K562 (cell line): ENCODE results near the gene ACKR1. TPM values are rescaled to one million over a fixed set of nuclear protein-coding genes. Genes with fewer than 3 reads are reported as not detected.

Source experiments
- ATAC-seq: fragments of 200-7000 bp; cut with Tn5 transposase; 3 replicates; pipeline ENCODE4 v1.9.1; 2020; ENCODE audit warnings: moderate library complexity
- BruUV-seq: library from RNA; stranded (reverse); fragments of 400-500 nt; replicated peaks from 2 replicates; lab custom pipeline; 2021; lab: Mats Ljungman, UMichigan
- CTCF ChIA-PET: fragments of 300-600 bp; formaldehyde crosslinking; extraction: SDS; loops from one replicate; lab custom pipeline; 2021; ENCODE audit warnings: low intra/inter-chr PET ratio; lab: Yijun Ruan, JAX
- POLR2A ChIA-PET: fragments of 300-600, 350-650 bp; sonication (Branson Sonifier 250); formaldehyde crosslinking; extraction: SDS; loops from one replicate; lab custom pipeline; 2021; ENCODE audit warnings: antibody characterized with exemption, inconsistent platforms; lab: Yijun Ruan, JAX
- DNase-seq, 4 experiments: peaks; one replicate each; pipeline versions ENCODE4 v3.0.0 to v3.0.0-alpha.2; 2011 to 2018; ENCODE audit warnings: low spot score in 3 of 4, mixed read lengths in 3 of 4; ENCODE audit errors: extremely low read depth in 1 of 4
- FAIRE-seq: peaks from 2 replicates; lab custom pipeline; 2011; peaks lifted over from hg19 to GRCh38; lab: Jason Lieb, UNC
- H2AFZ ChIP-seq: 2 replicates; pipeline ENCODE4 v1.6.0; 2011; ENCODE audit warnings: low read depth, low read length, control low read depth, inconsistent platforms
- H3K27ac ChIP-seq: fragments of 200-600 bp; 3 replicates; pipeline ENCODE4 v1.8.0; 2011; ENCODE audit warnings: low read depth, mild to moderate bottlenecking, control low read depth, inconsistent platforms, low read length, moderate library complexity, mixed read lengths; ENCODE audit errors: extremely low read depth
- H3K27me3 ChIP-seq, 2 experiments: fragments of 300-600 bp in 1 of 2; 2 replicates in 1 of 2; 3 replicates in 1 of 2; pipeline versions ENCODE4 v1.6.0 to v1.8.0; 2011; ENCODE audit warnings: inconsistent platforms in 2 of 2, low read length in 2 of 2, mild to moderate bottlenecking in 1 of 2, mixed read lengths in 1 of 2, moderate library complexity in 1 of 2; ENCODE audit not compliant: control insufficient read depth in 2 of 2, insufficient read depth in 2 of 2
- H3K36me3 ChIP-seq: fragments of 300-600 bp; 3 replicates; pipeline ENCODE4 v1.8.0; 2011; ENCODE audit warnings: mild to moderate bottlenecking, low read length, inconsistent platforms; ENCODE audit not compliant: control insufficient read depth, insufficient read depth
- H3K4me1 ChIP-seq, 2 experiments: fragments of 200-600 bp in 1 of 2; replicated peaks in 1 of 2; 2 replicates in 1 of 2; 3 replicates in 1 of 2; pipeline versions ENCODE4 v1.5.1 to v1.8.0; 2011; ENCODE audit warnings: inconsistent platforms in 2 of 2, low read length in 2 of 2, mild to moderate bottlenecking in 1 of 2, mixed read lengths in 1 of 2, moderate library complexity in 1 of 2; ENCODE audit not compliant: control insufficient read depth in 2 of 2, insufficient read depth in 2 of 2
- H3K4me2 ChIP-seq: 2 replicates; pipeline ENCODE4 v1.6.1; 2011; ENCODE audit warnings: low read length, control low read depth, inconsistent platforms, mixed read lengths; ENCODE audit not compliant: insufficient read depth
- H3K4me3 ChIP-seq: fragments of 200-600 bp; sonication (generic), shearing (Covaris generic); 2 replicates; pipeline ENCODE4 v1.5.1; 2016; ENCODE audit warnings: control low read depth, inconsistent platforms
- H3K79me2 ChIP-seq: fragments of 200-600 bp; 3 replicates; pipeline ENCODE4 v1.8.0; 2011; ENCODE audit warnings: low read length, inconsistent platforms; ENCODE audit not compliant: control insufficient read depth, insufficient read depth
- H3K9ac ChIP-seq, 2 experiments: 2 replicates each; pipeline versions ENCODE4 v1.6.0 to v1.6.1; 2011; ENCODE audit warnings: low read depth in 2 of 2, low read length in 2 of 2, control low read depth in 1 of 2, inconsistent platforms in 1 of 2, mild to moderate bottlenecking in 1 of 2, mixed read lengths in 1 of 2; ENCODE audit not compliant: insufficient read depth in 1 of 2
- H3K9me1 ChIP-seq: one replicate; pipeline ENCODE4 v1.6.0; 2011; ENCODE audit warnings: inconsistent platforms, mild to moderate bottlenecking, low read length, moderate library complexity; ENCODE audit not compliant: control insufficient read depth, insufficient read depth
- H3K9me3 ChIP-seq: replicated peaks from 2 replicates; pipeline ENCODE4 v1.5.1; 2011; ENCODE audit warnings: low read depth, low read length, inconsistent platforms; ENCODE audit not compliant: control insufficient read depth, insufficient read depth
- H4K20me1 ChIP-seq: replicated peaks from 2 replicates; pipeline ENCODE4 v1.6.1; 2011; ENCODE audit warnings: low read length, inconsistent platforms, mixed read lengths; ENCODE audit not compliant: control insufficient read depth, insufficient read depth
- ETV5 ChIP-seq: sonication (generic); formaldehyde crosslinking; IDR thresholded peaks from 2 replicates; pipeline ENCODE4 v1.4.0; 2020; ENCODE audit warnings: low read depth, mild to moderate bottlenecking, missing genetic modification reagents
- HNRNPL ChIP-seq: fragments of 200-400 bp; formaldehyde crosslinking; IDR thresholded peaks from 2 replicates; pipeline ENCODE4 v1.6.1; 2017; ENCODE audit warnings: low read depth, mild to moderate bottlenecking, low read length
- MYBL2 ChIP-seq, 2 experiments: fragments of 450-650 bp in 1 of 2; sonication (generic) in 1 of 2; formaldehyde crosslinking in 1 of 2; IDR thresholded peaks; 2 replicates each; pipeline versions ENCODE4 v1.6.1 to v1.8.1; 2017 to 2022; ENCODE audit warnings: borderline replicate concordance in 1 of 2, inconsistent platforms in 1 of 2, low read depth in 1 of 2, mild to moderate bottlenecking in 1 of 2, missing genetic modification reagents in 1 of 2, moderate library complexity in 1 of 2
- NR1H2 ChIP-seq: sonication (generic); formaldehyde crosslinking; IDR thresholded peaks from 2 replicates; pipeline ENCODE4 v1.4.0; 2020; ENCODE audit warnings: mild to moderate bottlenecking, missing genetic modification reagents
- RBM17 ChIP-seq: fragments of 200-400 bp; formaldehyde crosslinking; IDR thresholded peaks from 2 replicates; pipeline ENCODE4 v1.6.1; 2017; ENCODE audit warnings: low read depth, mild to moderate bottlenecking, low read length, borderline replicate concordance
- SREBF1 ChIP-seq: fragments of 150-350 bp; IDR thresholded peaks from 2 replicates; pipeline ENCODE4 v1.6.1; 2014; ENCODE audit warnings: antibody characterized with exemption, low read depth, low read length, borderline replicate concordance
- STAG1 ChIP-seq: sonication (generic); formaldehyde crosslinking; IDR thresholded peaks from 2 replicates; pipeline ENCODE4 v1.5.0; 2020; ENCODE audit warnings: missing genetic modification reagents, borderline replicate concordance
- ZNF165 ChIP-seq: fragments of 250-450 bp; sonication (Bioruptor Pico); IDR thresholded peaks from 2 replicates; pipeline ENCODE4 v1.4.0; 2020; ENCODE audit warnings: borderline replicate concordance
- ZNF717 ChIP-seq: fragments of 250-450 bp; sonication (Bioruptor Pico); IDR thresholded peaks from 2 replicates; pipeline ENCODE4 v1.5.0; 2021
- ZNF785 ChIP-seq: fragments of 250-450 bp; sonication (Bioruptor Pico); IDR thresholded peaks from 2 replicates; pipeline ENCODE4 v1.4.0; 2020; ENCODE audit warnings: mild to moderate bottlenecking
- ZZZ3 ChIP-seq: fragments of 450-650 bp; IDR thresholded peaks from 2 replicates; pipeline ENCODE4 v1.6.1; 2016; ENCODE audit warnings: antibody characterized with exemption, mild to moderate bottlenecking, moderate library complexity
- WGBS: fragments of 100-300 bp; shearing (Covaris generic); methylation state at CpG from one replicate; pipeline ENCODE4 v1.1.6; 2016; ENCODE audit warnings: low coverage, mixed read lengths; ENCODE audit not compliant: insufficient coverage; ENCODE audit errors: missing lambda C conversion rate; 5-methylcytosine and 5-hydroxymethylcytosine counted together
- in situ Hi-C: fragments of 300-500 bp; cut with MboI; formaldehyde crosslinking; loops from 4 replicates; pipeline ENCODE4 v1.15.0; 2018; ENCODE audit warnings: inconsistent platforms, mixed read lengths
- intact Hi-C: fragments of 100-400 bp; cut with micrococcal nuclease; formaldehyde crosslinking; loops from 2 replicates; pipeline ENCODE4 v1.14.2; 2022
- polyA plus RNA-seq, 8 experiments: library from polyadenylated mRNA; depleted of rRNA in 4 of 8; stranded (reverse) in 5 of 8; unstranded in 3 of 8; fragments of >200 nt; fragmentation: Nextera tagmentation in 2 of 8; fragmentation: Illumina TruSeq in 1 of 8; extraction: Ambion mirVana in 2 of 8; extraction: Trizol in 1 of 8; gene quantifications; 2 replicates each; pipeline versions ENCODE4 v1.2.1 to v1.2.3, GENCODE V29; 2011 to 2014; ENCODE audit warnings: inconsistent platforms in 1 of 8, missing spikeins in 1 of 8
- total RNA-seq, 7 experiments: library from RNA; depleted of rRNA in 6 of 7; stranded (reverse); fragments of >200 nt in 6 of 7; fragmentation: Illumina TruSeq in 2 of 7; extraction: Trizol in 2 of 7; gene quantifications; 2 replicates each; pipeline versions ENCODE4 v1.2.1 to v1.2.3, GENCODE V29; 2011 to 2021; ENCODE audit warnings: low replicate concordance in 1 of 7

Gene ACKR1
- total and polyA plus RNA-seq, 9 of the 15 experiments (the other 6 are each of a cell fraction or from before 2014, with no cell fraction given): 0.07 to 0.64 (median 0.18) TPM

DNA sequence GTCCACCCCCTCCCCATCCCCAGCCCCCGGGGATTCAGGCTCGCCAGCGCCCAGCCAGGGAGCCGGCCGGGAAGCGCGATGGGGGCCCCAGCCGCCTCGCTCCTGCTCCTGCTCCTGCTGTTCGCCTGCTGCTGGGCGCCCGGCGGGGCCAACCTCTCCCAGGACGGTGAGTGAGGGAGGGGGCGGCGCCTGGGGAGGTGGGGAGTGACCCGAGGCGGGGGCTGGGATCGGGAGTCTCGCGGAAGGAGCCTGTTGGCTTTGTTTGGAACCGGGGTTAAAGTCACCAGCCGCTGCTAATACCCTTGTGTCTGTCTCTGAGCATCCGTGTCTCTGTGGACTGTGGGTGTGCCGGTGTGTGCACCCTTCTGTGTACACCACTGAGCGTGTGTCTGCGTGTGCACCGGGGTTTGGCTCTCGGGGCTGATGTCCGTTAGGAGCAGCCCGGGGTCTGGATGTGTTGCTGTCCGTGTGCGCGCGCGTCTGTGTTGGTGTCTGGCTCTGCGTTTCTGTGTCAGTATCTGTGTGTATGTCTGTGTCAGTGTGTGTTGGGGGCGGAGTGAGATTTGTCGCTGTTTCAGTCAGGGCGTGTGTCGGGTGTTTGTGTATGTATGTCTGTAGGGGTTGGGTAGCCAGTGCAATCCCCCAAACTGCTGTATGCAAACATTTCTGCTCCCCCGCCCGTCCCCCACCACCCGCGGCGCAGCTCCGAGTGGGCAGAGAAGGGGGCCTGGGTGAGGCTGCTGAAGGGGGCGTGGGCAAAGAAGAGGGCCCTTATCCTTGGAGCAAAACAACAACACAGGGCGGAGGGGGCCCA, 32.8 kb upstream of the ACKR1 start:
- Histone ChIP-seq H4K20me1 (no peaks in the 10 kb centered on the region), H3K36me3 (no peaks in the 10 kb centered on the region), H3K9me1 (no peaks in the 10 kb centered on the region), H3K9me3 (no peaks in the 10 kb centered on the region), H2AFZ (no peak overlapping the region), H3K79me2 (no peaks in the 10 kb centered on the region), H3K4me3 (no peak overlapping the region), H3K27me3 (peaks cover 6 to 7% of the 10 kb centered on the region in 2 experiments; a peak in 4 of 5 replicates), H3K4me2 (no peak overlapping the region), H3K27ac (no peak overlapping the region), H3K4me1 (0 out of 5 replicates have a peak, but pooled peaks cover 0 to 6% of the 10 kb centered on the region in 2 experiments), H3K9ac (no peak overlapping the region)
- BruUV-seq: no TSS peak
- CTCF ChIA-PET: interaction anchor here (1.3 kb wide), 1 partner anchor 11 kb away, joined by 3 read pairs; no protein-coding TSS in a partner anchor
- intact Hi-C loops (no loop called here), in situ Hi-C loops (no loop called here)
- POLR2A ChIA-PET: no interaction called here
- 9% methylated on average over 25 of the region's 49 CpGs for WGBS
- TF ChIP-seq ZNF717 (no peak), ZNF165 (CRISPR knock-in tag) (no peak)
- ATAC-seq: no peak
- FAIRE-seq: no peak
- DNase-seq: no peak

DNA sequence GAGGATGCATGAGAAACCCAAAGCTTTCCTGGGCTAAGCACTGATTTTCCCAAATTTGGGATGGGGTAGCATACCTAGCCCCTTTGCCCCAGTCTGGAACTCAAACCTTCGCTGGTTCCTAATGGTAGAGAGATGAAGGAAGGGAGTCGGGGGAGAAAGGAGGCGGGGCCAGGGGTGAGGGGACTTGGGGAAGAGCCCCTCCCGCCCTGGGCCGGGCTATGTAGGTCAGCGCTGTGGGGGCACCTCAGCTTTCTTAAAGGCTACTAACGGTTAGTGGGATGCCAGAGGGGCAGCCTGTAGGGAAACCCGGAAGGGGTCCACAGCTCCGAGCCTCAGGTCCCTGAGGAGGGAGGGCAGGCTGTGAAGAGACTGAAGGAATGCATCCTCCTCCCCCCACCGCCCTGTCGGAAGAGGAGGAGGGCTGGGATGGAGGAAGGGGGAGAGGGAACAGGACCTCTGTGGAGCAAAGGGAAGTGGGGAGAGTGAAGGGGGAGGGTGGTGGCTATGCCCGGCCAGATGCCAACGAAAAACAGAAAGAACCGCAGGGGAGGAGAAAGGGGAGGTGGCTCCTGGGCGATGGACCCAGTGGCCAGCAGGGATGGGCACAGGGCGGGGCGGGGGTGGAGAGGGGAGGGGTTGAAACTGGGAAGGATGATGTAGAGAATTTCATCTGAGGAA, 31.9 kb upstream of the ACKR1 start:
- Histone ChIP-seq H3K4me3 (no peak overlapping the region), H3K79me2 (no peaks in the 10 kb centered on the region), H3K9me3 (no peaks in the 10 kb centered on the region), H3K4me1 (0 out of 5 replicates have a peak, but pooled peaks cover 0 to 6% of the 10 kb centered on the region in 2 experiments), H2AFZ (no peak overlapping the region), H3K9me1 (no peaks in the 10 kb centered on the region), H3K27ac (no peak overlapping the region), H4K20me1 (no peaks in the 10 kb centered on the region), H3K4me2 (no peak overlapping the region), H3K36me3 (no peaks in the 10 kb centered on the region), H3K27me3 (peaks cover 6 to 7% of the 10 kb centered on the region in 2 experiments; a peak in 4 of 5 replicates), H3K9ac (no peak overlapping the region)
- 2% methylated on average over 7 of the region's 17 CpGs for WGBS
- ChIA-PET CTCF (interaction anchor here (1.3 kb wide), 1 partner anchor 11 kb away, joined by 3 read pairs; no protein-coding TSS in a partner anchor), POLR2A (no interaction called here)
- in situ Hi-C loops: no loop called here
- no TSS peak for BruUV-seq
- intact Hi-C loops: no loop called here
- DNase-seq (no peak), FAIRE-seq (no peak), ATAC-seq (no peak)
- no peak for TF ChIP-seq SREBF1
- TF ChIP-seq STAG1 (CRISPR knock-in tag): no peak
- no peak for TF ChIP-seq RBM17
- no peak for TF ChIP-seq ZNF785 (CRISPR knock-in tag)
- TF ChIP-seq MYBL2 (IDR thresholded peaks at IDR 0.05; ENCODE audit: low read depth): no peak
- no peak for TF ChIP-seq MYBL2 (CRISPR knock-in tag; IDR thresholded peaks at IDR 0.05; ENCODE audit: borderline replicate concordance)
- TF ChIP-seq NR1H2: no peak
- TF ChIP-seq HNRNPL: no peak
- TF ChIP-seq ZZZ3: no peak
- no peak for TF ChIP-seq ETV5 (CRISPR knock-in tag)
